AG08396 (cell line): Measurements from ENCODE around the gene RYR2.

Experiments
- DNase-seq: peaks from one replicate; pipeline ENCODE4 v3.0.0; 2012; ENCODE audit warnings: low spot score, mixed read lengths

Gene RYR2

GRCh38 chr1:237201155-237201554 lies 159.2 kb downstream of the RYR2 start:
- DNase-seq: no peak

- DNase-seq: no peak
Measured at GRCh38 chr1:237204841-237205240, 162.9 kb downstream of the RYR2 start.

GRCh38 chr1:237205400-237206064 lies 163.5 kb downstream of the RYR2 start:
- DNase-seq: no peak

- DNase-seq: no peak
Measured at GRCh38 chr1:237206065-237206414, 164.1 kb downstream of the RYR2 start.

GRCh38 chr1:237211031-237211430 lies 169.0 kb downstream of the RYR2 start:
- no peak for DNase-seq

GRCh38 chr1:237211540-237211939 lies 169.6 kb downstream of the RYR2 start:
- no peak for DNase-seq

- no peak for DNase-seq
Measured at GRCh38 chr1:237219751-237220642, 178.0 kb downstream of the RYR2 start.

GRCh38 chr1:237223419-237223818 lies 181.4 kb downstream of the RYR2 start:
- DNase-seq: no peak

- DNase-seq: no peak
Measured at GRCh38 chr1:237226177-237226944, 184.4 kb downstream of the RYR2 start.

- DNase-seq: no peak
Measured at GRCh38 chr1:237227476-237227875, 185.5 kb downstream of the RYR2 start.

- DNase-seq: no peak
Measured at GRCh38 chr1:237228421-237228820, 186.4 kb downstream of the RYR2 start.

- DNase-seq: no peak
Measured at GRCh38 chr1:237229333-237229732, 187.3 kb downstream of the RYR2 start.

GRCh38 chr1:237232501-237232900 lies 190.5 kb downstream of the RYR2 start:
- DNase-seq: no peak

GRCh38 chr1:237235091-237235490 lies 193.1 kb downstream of the RYR2 start:
- DNase-seq: no peak

GRCh38 chr1:237237721-237238120 lies 195.7 kb downstream of the RYR2 start:
- no peak for DNase-seq

GRCh38 chr1:237239248-237239647 lies 197.3 kb downstream of the RYR2 start:
- DNase-seq: no peak

- DNase-seq: no peak
Measured at GRCh38 chr1:237241038-237241437, 199.1 kb downstream of the RYR2 start.

GRCh38 chr1:237244778-237245177 lies 202.8 kb downstream of the RYR2 start:
- DNase-seq: no peak

- no peak for DNase-seq
Measured at GRCh38 chr1:237247442-237247841, 205.5 kb downstream of the RYR2 start.

- no peak for DNase-seq
Measured at GRCh38 chr1:237249120-237249519, 207.1 kb downstream of the RYR2 start.

GRCh38 chr1:237250055-237250454 lies 208.1 kb downstream of the RYR2 start:
- DNase-seq: no peak

- DNase-seq: no peak
Measured at GRCh38 chr1:237255071-237255470, 213.1 kb downstream of the RYR2 start.

GRCh38 chr1:237258871-237259270 lies 216.9 kb downstream of the RYR2 start:
- DNase-seq: no peak
